GM21528 (cell line): Measurements from ENCODE around the gene G3BP1.
A peak's percentile ranks its signal among the peaks of the same experiment; 100 is the strongest.
"Not testable (repeated sequence)": the region's sequence is repeated elsewhere in the genome, so short reads cannot be mapped to it uniquely, and the experiment has no call there.

Experiments used
- ATAC-seq: cut with Tn5 transposase; IDR thresholded peaks from one replicate; pipeline ENCODE4 v1.9.1; 2021; ENCODE audit warnings: mild to moderate bottlenecking, moderate library complexity; ENCODE audit not compliant: unreplicated experiment, low FRiP score

Gene G3BP1

GRCh38 chr5:151771259-151772028 lies at the start of gene G3BP1:
G3BP1 (plus strand) TSS chr5:151771954; CDS start chr5:151786621, 14,667 bp downstream.
- ATAC-seq = peak; percentile 87

GRCh38 chr5:151722546-151722945 lies 49.2 kb upstream of the G3BP1 start:
- no peak for ATAC-seq

- ATAC-seq = no peak
Measured at GRCh38 chr5:151724360-151724759, 47.4 kb upstream of the G3BP1 start.

DNA sequence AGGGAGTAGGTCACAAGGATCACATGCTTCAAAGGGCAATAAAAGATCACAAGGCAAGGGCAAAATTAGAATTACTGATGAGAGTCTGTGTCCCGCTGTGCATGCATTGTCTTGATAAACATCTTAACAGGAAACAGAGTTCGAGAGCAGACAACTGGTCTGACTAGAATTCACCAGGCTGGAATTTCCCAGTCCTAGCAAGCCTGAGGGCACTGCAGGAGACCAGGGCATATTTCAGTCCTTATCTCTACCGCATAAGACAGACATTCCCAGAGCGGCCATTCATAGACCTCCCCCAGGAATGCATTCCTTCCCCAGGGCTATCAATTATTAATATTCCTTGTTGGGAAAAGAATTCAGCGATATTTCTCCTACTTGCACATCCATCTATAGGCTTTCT lies 42.2 kb upstream of the G3BP1 start:
- ATAC-seq = not testable (repeated sequence)

DNA sequence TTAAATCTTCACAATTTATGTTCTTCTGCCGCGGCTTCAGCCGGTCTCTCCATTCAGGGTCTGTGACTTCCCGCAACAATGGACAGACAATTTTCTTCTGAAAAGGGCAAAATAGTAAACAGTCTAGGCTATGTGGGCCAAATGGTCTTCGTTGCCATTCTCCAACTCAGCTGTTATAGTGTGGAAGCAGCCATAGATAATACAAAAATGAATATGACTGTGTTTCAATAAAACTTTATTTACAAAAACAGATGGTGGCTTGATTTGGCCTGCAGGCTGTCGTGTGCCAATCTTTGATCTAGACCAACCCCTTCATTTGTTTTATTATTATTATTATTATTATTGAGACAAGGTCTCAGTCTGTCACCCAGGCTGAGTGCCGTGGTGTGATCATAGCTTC lies 41.4 kb upstream of the G3BP1 start:
- no peak for ATAC-seq

DNA sequence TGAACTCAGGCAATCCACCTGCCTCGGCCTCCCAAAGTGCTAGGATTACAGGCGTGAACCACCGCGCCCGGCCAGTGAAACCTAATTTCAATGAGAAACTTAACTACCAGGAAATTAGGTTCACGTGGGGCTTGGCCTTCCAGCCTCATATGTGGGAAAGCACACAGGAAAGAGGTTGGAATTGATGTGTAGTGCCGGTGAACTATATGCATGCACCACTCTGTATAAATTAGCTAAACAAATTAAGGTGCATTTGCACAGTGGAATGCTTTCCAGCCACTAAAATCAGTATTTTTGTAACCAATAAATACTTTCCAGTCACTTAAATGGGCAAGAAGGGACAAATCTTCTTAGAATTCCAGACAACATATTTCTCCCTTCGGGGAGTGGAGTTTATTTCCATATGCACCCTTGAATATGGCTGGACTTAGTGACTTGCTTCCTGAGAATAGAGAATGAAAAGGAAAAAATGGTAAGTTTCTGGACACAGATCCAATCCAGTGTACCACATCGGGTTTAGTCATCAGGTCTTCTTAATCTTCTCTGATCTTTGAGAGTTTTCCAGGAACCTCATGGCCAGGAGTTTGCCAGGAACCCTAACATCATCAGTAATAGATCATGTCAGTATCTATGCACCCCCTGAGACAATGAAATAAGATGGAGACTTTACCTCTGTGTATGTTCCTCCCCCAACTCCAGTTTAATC lies 38.2 kb upstream of the G3BP1 start:
- ATAC-seq = no peak

- ATAC-seq = no peak
Measured at GRCh38 chr5:151734064-151734408, 37.7 kb upstream of the G3BP1 start.

- ATAC-seq = no peak
Measured at GRCh38 chr5:151735646-151736045, 36.1 kb upstream of the G3BP1 start.

GRCh38 chr5:151737431-151737830 lies 34.3 kb upstream of the G3BP1 start:
- no peak for ATAC-seq

- ATAC-seq = no peak
Measured at GRCh38 chr5:151738125-151738848, 33.5 kb upstream of the G3BP1 start.

DNA sequence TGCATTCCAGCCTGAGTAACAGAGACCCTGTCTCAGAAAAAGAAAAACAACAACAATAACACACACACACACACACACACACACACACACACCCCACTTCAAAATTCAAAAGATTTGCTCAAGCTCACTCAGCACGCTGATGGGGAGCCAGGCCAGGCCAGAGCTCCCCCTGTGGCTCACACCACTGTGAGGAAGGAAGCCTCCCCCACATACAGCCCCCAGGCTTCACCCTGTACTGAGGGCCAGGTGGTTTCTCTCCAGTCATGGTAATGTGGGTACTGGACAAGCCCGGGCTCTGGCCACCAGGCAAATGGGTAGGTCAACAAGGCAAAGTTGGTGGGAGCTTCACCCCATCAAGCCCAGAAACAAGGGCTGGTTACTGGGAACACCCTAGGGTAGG lies 32.4 kb upstream of the G3BP1 start:
- ATAC-seq = no peak

- ATAC-seq = no peak
Measured at GRCh38 chr5:151739939-151740335, 31.8 kb upstream of the G3BP1 start.

GRCh38 chr5:151740336-151740942 lies 31.3 kb upstream of the G3BP1 start:
- peak; percentile 76 for ATAC-seq

- ATAC-seq = peak; percentile 9
Measured at GRCh38 chr5:151740958-151741373, 30.8 kb upstream of the G3BP1 start.

DNA sequence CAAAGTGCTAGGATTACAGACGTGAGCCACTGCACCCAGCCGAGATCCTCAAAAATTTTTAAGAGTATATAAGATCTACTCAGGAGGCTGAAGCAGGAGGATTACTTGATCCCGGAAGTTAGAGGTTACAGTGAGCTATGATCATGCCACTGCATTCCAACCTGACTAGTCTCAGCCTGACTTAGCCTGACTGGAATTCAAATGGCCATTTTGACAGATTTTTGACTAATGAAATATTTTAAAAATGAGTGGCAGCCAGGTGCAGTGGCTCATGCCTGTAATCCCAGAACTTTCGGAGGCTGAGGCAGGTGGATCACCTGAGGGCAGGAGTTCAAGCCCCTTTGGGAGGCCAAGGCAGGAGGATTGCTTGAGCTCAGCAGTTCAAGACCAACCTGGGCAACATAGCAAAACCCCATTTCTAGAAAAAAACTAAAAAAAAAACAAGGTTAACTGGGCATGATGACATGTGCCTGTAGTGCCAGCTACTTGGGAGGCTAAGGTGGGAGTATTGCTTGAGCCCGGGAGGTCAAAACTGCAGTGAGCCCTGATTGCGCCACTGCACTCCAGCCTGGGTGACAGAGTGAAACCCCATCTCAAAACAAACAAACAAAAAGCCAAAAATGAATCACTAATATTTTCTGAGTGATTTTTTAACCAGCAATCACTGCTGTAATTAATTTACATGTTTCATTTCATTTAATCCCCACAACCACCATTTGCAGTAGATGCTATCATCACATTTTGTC lies 29.9 kb upstream of the G3BP1 start:
- no peak for ATAC-seq

- ATAC-seq = no peak
Measured at GRCh38 chr5:151742870-151743294, 28.9 kb upstream of the G3BP1 start.

DNA sequence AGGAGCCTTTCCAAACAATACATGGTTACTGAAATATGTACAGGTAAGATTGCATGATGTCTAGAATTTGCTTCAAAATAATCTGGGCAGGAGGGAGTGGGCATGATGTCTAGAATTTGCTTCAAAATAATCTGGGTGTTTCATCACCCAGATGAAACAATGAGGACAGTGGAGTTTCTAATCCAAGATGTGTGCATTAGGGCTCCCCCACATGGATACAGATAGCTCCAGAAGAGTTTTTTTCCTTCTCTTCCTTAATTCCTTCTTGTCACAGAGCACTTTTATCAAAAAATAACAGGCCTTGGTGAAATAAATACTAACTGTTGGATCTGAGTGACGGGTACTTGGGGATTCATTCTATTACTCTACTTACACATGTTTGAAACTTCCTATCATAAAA lies 28.2 kb upstream of the G3BP1 start:
- no peak for ATAC-seq

GRCh38 chr5:151745071-151745705 lies 26.6 kb upstream of the G3BP1 start:
- ATAC-seq = no peak

GRCh38 chr5:151750121-151750520 lies 21.6 kb upstream of the G3BP1 start:
- ATAC-seq = no peak

- no peak for ATAC-seq
Measured at GRCh38 chr5:151751091-151751490, 20.7 kb upstream of the G3BP1 start.
